Right atrium auricular region (tissue), 2 donors: ENCODE measurements around the gene ATIC. TPM values are rescaled to one million over a fixed set of nuclear protein-coding genes. Genes with fewer than 3 reads are reported as not detected.

Experiments
- DNase-seq: peaks from one replicate; pipeline ENCODE4 v3.0.0-alpha.2; 2019; ENCODE audit warnings: low spot score
- H3K27ac ChIP-seq, 2 donors: fragments of 200-600 bp; sonication (generic); 1 replicate in 1 of 2; 2 replicates in 1 of 2; pipeline ENCODE4 v1.5.1; 2016 to 2019
- H3K27me3 ChIP-seq, 2 donors: fragments of 200-600 bp; sonication (generic); one replicate each; pipeline versions ENCODE4 v1.5.1 to v1.6.0; 2017 to 2019
- H3K36me3 ChIP-seq: fragments of 200-600 bp; sonication (generic); one replicate; pipeline ENCODE4 v1.5.1; 2016
- H3K4me1 ChIP-seq, 2 donors: fragments of 200-600 bp; sonication (generic); one replicate each; pipeline versions ENCODE4 v1.5.1 to v1.6.0; 2017 to 2019
- H3K4me3 ChIP-seq, 2 donors: fragments of 200-600 bp; sonication (generic); 1 replicate in 1 of 2; 2 replicates in 1 of 2; pipeline ENCODE4 v1.5.1; 2017 to 2019; ENCODE audit warnings: mild to moderate bottlenecking in 1 of 2, moderate library complexity in 1 of 2
- H3K9me3 ChIP-seq, 2 donors: fragments of 200-600 bp; sonication (generic); one replicate each; pipeline ENCODE4 v1.5.1; 2019
- total RNA-seq, 2 donors: library from RNA; depleted of rRNA; stranded (reverse); fragments of >200 nt; gene quantifications; one replicate each; pipeline ENCODE4 v1.1.0, GENCODE V29; 2016
- TF ChIP-seq, protein P1 (sequence below), 2 donors: fragments of 200-600 bp; sonication (generic); IDR thresholded peaks; one replicate each; pipeline ENCODE4 v1.5.1; 2019; ENCODE audit warnings: antibody characterized with exemption in 2 of 2

The ATIC gene
- total RNA-seq: 10 to 100 TPM; 13.8 to 25.0 TPM

- Histone ChIP-seq H3K4me1 (peaks cover 0 to 7% of the 10 kb centered on the region in 2 donors), H3K27me3 (no peaks in the 10 kb centered on the region), H3K9me3 (no peaks in the 10 kb centered on the region), H3K27ac (peak within 1 kb of the TSS; percentile 63 to 75), H3K4me3 (peak within 1 kb of the TSS; percentile 42 to 72), H3K36me3 (no peaks in the 10 kb centered on the region)
- TF ChIP-seq, protein P1, sequence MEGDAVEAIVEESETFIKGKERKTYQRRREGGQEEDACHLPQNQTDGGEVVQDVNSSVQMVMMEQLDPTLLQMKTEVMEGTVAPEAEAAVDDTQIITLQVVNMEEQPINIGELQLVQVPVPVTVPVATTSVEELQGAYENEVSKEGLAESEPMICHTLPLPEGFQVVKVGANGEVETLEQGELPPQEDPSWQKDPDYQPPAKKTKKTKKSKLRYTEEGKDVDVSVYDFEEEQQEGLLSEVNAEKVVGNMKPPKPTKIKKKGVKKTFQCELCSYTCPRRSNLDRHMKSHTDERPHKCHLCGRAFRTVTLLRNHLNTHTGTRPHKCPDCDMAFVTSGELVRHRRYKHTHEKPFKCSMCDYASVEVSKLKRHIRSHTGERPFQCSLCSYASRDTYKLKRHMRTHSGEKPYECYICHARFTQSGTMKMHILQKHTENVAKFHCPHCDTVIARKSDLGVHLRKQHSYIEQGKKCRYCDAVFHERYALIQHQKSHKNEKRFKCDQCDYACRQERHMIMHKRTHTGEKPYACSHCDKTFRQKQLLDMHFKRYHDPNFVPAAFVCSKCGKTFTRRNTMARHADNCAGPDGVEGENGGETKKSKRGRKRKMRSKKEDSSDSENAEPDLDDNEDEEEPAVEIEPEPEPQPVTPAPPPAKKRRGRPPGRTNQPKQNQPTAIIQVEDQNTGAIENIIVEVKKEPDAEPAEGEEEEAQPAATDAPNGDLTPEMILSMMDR (IDR thresholded peaks at IDR 0.05): peak in 1 of 2 donors; percentile 47
- peak; percentile 96 for DNase-seq
Observed at GRCh38 chr2:215311625-215312396, at the start of gene ATIC. ATIC (plus strand) TSS chr2:215312059; CDS start chr2:215312143, 84 bp downstream.

- TF ChIP-seq, protein P1 (IDR thresholded peaks at IDR 0.05): no peak
- no peak overlapping the region for H3K4me3 ChIP-seq
Observed at GRCh38 chr2:215262303-215262702, 49.6 kb upstream of the ATIC start.

DNA sequence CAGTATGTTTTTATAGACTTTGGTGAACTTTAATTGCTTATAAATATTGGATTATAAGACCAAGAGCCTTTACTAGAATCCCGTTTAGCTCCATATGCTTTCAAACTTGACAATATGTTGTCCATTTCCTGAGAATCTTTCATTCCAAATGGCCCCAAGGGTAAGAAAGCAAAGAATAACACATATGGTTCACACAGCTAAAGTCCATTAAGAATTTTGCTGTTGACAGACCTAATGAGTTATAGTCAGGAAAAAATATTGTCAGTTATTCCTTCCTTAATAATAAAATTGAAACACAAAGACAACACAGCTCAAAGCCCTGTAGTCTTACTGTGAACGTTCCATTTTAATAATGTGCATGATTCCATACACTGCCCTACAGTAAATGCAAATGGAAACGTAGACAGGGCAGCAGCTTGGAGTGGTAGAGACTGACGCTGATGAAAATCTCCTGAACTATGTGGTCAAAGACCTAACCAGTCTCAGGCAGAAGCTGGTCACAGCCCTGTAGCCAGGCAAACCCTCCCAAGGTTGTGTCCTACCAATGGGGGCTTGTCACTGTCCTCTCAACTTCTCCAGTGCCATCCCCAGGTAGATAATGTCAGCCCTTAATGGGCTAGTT lies 49.0 kb upstream of the ATIC start:
- Histone ChIP-seq H3K27ac (no peak overlapping the region), H3K27me3 (no peaks in the 10 kb centered on the region), H3K4me1 (no peaks in the 10 kb centered on the region), H3K4me3 (no peak overlapping the region), H3K9me3 (no peaks in the 10 kb centered on the region), H3K36me3 (no peaks in the 10 kb centered on the region)
- TF ChIP-seq, protein P1 (IDR thresholded peaks at IDR 0.05): no peak
- no peak for DNase-seq

More at GRCh38 chr2:215262303-215262702, 49.6 kb upstream of the ATIC start:
- Histone ChIP-seq H3K36me3 (no peaks in the 10 kb centered on the region), H3K27me3 (no peaks in the 10 kb centered on the region), H3K27ac (no peak overlapping the region), H3K4me1 (no peaks in the 10 kb centered on the region), H3K9me3 (no peaks in the 10 kb centered on the region)
- no peak for DNase-seq

DNA sequence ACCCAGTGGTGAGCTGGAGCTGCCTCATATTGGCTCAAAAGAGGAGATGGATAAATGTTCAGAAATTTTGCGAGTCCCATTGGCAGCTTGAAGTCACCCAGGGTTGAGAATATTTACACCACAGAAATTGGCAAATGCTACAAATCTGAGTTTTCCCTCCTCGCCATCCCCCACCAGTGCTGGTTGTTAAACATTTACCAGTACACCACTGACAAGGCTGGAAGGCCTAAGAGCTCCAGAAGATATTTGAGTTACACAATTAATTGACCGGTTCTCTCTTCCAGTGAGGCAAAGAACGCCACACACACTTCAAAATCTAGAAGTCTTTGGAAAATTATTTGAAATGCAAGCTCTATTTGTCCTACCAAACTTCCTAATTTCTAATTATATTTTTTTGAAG lies 47.5 kb upstream of the ATIC start:
- DNase-seq: no peak
- Histone ChIP-seq H3K36me3 (no peaks in the 10 kb centered on the region), H3K27ac (no peak overlapping the region), H3K4me3 (no peak overlapping the region), H3K27me3 (no peaks in the 10 kb centered on the region), H3K9me3 (no peaks in the 10 kb centered on the region), H3K4me1 (no peaks in the 10 kb centered on the region)
- TF ChIP-seq, protein P1 (IDR thresholded peaks at IDR 0.05): no peak

DNA sequence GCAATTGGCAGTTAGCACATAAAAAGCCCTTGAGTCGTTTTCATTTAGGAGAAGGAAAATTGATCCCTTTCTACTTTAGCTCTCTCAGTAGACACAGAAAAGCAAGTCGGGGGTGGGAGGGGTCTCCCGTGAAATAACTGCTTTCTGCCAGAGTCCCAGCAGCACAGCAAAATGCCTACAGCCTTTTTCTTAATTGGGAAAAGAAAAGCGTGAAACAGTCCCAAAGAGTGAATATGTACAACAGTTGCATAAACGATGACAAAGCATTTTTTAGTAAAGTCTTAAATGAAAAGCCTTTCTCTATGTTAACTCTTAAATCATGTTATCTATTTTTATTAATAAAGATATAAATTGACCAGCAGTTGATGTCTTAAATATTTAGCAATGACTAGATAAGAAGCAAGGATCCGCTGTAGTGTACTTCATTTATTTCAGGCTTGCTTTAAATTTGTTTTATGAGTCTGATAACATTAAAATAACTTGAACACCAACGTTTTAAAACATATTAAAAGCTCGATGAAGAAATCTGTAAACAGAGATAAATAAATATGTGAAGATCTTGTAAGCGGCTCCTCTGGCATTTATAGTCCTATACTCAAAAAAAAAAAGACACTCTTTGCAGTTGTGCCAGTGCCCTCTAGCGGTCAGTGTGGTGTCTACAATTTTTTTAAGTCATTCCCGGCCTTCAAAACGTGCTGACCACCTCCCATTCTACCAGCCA lies 42.3 kb upstream of the ATIC start:
- no peak for DNase-seq
- TF ChIP-seq, protein P1 (IDR thresholded peaks at IDR 0.05): peak; percentile 65 to 83
- Histone ChIP-seq H3K4me1 (no peaks in the 10 kb centered on the region), H3K9me3 (no peaks in the 10 kb centered on the region), H3K27me3 (no peaks in the 10 kb centered on the region), H3K36me3 (no peaks in the 10 kb centered on the region), H3K27ac (no peak overlapping the region), H3K4me3 (no peak overlapping the region)
